LHCN-M2 (cell line): ENCODE measurements around the gene CLEC7A. TPM values are rescaled to one million over a fixed set of nuclear protein-coding genes. Genes with fewer than 3 reads are reported as not detected.
A peak's percentile ranks its signal among the peaks of the same experiment; 100 is the strongest.

Experiments
- DNase-seq: peaks from one replicate; pipeline ENCODE4 v3.0.0-alpha.2; 2012; ENCODE audit warnings: low read depth
- polyA plus RNA-seq: library from polyadenylated mRNA; unstranded; fragments of >200 nt; gene quantifications from one replicate; pipeline ENCODE4 v1.2.1, GENCODE V29; 2012; ENCODE audit warnings: missing spikeins
- total RNA-seq: library from RNA; depleted of rRNA; stranded (reverse); fragments of >200 nt; gene quantifications from 2 replicates; pipeline ENCODE4 v1.2.3, GENCODE V29; 2014; rRNA removed

Gene CLEC7A
- not detected in 2 replicates for total RNA-seq
- polyA plus RNA-seq: not detected

DNA sequence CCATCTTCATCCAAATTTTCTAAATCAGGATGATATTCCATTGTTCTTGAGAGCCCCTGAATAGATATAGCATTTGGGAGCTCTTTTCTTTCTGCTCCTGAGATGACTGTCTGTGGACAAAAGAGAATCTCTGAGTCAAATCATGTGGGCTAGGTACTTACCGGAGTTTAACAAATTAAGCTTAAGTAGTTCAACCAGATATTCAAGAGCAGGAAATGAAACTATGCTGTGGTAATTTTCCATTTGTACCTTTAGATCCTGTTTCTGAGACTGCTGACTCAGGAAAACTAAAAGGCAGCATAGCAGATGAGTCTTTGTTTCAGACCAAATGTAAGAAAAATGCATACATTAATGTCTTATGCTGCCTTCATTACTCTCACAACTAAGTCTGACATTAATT, at the start of gene CLEC7A:
Gene CLEC7A, minus strand, starts transcription at position 158 of the 400 bp plus-strand sequence. Its CDS starts 117 bp downstream, at position 41.
- DNase-seq: no peak

DNA sequence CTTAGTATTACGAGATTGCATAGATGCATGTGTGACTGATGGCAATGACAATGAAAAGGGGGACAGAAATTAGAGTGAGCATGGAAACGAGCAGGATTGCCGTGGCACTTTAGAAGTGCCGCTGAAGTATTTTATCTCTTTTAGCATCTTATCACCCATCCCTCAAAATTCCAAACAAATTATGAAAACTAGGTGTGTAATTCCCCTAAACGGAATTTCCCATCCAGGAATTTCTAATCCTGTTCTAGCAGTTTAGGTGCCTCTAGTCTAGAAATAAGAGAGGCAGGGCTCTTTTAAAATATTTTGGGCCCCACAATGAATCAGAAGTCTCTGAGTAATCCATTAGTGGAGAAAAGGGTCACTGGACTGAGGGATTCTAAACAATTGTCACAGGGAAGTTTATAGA, 49.8 kb upstream of the CLEC7A start:
- no peak for DNase-seq

DNA sequence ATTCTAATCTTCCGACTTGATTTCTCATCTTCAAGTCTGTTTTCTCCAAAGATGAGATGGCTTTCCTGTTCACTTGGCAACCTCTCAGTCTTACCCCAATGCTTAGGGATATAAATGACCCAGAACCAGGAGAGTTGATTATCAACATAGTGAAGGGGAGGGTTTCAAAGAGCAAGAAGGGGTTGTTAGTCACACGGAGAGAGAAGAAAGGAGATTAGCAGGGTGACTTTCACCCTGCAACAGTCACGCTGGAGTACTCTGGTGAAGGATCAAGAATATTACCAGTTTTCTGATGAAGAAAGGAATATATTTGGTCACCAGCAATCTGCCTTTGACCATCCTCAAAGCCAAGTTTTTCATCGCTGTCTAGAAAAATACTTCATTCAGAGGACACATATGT, 48.8 kb upstream of the CLEC7A start, which contains the start of gene TMEM52B:
Gene TMEM52B, plus strand, starts transcription at position 212 of the 400 bp plus-strand sequence. CDS start 543 bp downstream, outside the sequence.
- no peak for DNase-seq

DNA sequence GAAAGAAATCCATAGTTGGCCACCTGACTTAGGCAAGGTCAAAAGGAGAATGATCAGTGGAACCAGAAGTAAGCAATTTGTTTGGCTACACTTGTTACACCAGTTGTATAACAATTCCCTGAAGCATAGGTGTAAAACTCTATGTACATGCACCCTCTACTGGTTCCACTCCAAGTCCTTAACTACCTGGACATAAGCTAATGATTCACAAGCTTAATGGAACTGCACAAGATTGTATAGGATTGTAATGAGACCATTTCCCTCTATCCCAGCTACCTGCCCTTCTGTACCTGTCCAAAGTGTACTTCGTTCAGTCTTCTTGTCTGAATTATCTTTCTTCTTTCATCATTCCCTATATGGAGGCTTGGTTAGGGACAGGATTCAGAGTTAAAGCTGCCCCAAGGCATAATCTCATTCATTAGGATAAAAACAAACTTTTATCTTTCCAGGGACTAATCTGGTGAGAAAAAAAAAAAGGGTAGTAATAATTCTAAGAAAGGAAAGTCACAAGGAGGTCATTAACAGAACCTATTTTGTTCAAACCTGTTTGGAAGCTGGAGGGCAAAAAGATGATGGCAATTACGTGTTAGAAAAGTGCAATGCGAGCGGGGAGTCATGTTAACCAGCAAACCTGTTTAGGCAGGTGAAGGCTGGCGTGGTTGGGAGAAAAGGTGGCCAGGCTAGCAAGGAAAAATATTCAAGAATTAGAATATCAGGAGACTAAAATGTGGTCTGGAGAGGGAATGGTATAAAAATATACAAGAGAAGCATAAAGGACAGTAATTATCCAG, 46.0 kb upstream of the CLEC7A start:
- no peak for DNase-seq

DNA sequence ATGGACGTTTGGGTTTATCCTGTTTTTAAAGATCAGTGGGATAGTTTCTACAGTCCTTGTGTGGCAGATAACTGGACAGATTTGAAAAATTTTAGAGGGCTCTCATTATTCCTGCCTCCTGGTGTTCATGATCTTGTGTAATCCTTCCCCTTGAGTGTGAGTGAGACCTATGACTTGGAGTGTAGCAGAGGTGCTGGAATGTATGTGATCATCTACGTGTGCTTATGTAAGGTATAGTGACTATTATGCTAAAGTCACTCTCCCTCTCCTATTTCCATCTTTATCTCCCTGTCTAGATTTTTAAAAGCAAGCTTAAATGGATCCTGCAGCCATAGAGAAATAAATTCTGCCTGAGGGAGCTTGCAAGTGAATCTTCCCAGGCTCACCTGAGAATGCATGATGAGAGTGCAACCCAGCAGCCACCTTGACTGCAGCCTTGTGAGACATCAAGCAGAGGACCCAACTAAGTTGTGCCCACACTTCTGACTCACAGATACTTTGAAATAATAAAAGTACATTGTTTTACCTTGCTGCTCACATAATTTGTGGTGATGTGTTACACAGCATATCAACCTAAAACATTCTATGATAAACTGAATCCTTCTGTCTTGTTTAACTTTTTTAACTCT, 45.1 kb upstream of the CLEC7A start:
- DNase-seq: no peak

DNA sequence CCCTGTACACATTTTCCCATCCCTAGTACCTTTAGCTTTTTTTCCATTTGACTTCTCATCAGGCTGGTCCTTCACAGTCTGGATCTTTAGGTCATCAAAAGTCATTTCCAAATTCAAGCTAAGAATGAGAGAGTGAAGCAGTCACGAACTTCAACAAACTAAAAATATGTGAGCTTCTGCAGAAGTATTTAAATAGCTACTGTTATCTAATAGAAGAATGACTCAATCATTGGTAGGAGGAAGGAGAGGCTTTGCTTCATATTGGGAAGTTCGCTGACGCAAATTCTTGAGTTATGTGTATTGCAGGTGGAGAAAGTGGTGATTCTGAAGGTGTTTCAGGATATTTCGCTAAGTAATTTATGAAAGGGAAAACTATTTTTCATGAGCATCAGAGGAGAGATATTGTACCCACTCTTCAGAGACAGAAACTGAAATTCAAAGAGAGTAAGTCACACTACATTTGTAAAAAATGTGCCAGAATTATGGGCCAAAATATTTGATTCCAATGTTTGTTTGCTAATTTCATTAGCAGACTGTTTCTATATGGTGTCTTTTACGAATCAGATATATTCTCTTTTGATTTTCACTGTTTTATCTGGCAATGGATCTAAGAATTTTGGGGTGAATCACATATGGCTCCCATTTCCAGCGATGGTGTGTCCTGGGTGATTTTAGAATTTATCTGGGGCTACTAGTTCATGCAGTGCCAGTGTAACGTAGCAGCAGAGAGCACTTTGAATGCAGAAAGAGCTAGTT, 42.2 kb upstream of the CLEC7A start, which contains the start of gene OLR1:
Gene OLR1, minus strand, starts transcription at position 160 of the 756 bp plus-strand sequence. Its CDS starts 55 bp downstream, at position 105.
- no peak for DNase-seq

DNA sequence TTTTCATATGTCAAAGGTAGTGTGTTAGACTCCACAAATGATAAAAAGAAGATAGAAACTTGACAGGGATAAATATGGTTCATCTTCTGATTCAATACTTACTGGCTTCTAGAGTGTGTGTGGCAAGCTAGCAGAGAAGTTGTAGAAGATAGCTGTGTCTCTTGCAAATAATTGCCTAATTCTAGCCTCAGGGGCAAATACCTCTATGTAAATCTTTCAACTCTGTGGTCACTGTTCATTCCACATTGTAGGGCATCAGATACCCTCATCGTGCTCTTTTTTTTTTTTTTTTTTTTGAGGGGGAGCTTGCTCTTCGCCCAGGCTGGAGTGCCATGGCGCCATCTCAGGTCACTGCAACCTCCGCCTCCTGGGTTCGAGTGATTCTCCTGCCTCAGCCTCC, 40.2 kb upstream of the CLEC7A start:
- no peak for DNase-seq

DNA sequence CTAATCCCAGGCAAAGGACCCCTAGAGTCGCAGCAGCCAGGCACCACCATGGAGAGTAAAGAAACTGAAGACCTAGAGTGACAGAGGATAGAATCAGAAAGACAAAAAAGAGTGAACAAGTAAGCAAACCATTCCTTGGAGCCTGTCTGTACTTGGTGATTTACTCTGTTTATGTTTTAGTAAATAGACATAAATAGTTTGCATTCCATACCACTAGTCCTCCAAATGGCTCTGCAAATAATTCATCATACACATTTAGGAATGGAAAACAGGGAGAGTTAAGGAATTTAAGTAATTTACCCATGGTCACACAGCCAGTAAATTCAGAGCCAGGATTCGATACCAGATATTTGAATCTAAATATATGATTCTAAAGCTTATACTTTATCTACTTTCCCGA, 39.1 kb upstream of the CLEC7A start:
- DNase-seq: no peak

DNA sequence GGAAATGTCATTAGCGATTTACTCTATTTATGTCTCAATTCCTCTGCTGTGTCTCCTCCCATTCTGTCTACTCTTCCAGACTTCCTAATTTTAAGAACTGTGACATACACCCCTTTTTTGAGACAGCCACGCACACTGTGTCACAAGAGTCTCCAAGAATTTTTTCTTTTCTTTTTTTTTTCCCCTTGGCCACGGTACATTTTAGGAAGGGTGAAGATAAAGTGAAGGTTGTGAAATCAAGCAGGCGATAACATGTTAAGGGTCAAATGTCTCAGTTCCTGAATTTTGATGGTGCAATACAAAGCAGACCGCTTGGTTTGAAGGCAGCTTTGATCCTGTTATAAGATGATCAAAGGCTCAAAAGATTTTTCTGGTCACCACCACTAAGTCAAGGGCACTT, 37.6 kb upstream of the CLEC7A start:
- no peak for DNase-seq

DNA sequence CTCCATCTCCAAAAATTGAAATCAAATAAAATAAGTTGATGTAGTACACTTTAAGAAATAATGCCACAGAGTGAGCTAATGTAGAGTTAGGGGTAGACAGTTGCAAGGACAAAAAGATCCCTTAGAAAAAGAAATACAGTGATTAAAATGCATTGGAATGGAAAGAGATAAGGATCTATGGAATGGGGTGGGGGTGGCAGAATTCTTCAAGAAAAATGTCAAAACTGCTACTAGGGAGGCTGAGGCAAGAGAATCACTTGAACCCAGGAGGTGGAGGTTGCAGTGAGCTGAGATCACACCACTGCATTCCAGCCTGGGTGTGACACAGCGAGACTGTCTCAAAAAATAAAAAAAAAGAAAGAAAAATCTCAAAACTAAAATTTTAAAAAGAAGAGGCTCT, 35.4 kb upstream of the CLEC7A start:
- no peak for DNase-seq

DNA sequence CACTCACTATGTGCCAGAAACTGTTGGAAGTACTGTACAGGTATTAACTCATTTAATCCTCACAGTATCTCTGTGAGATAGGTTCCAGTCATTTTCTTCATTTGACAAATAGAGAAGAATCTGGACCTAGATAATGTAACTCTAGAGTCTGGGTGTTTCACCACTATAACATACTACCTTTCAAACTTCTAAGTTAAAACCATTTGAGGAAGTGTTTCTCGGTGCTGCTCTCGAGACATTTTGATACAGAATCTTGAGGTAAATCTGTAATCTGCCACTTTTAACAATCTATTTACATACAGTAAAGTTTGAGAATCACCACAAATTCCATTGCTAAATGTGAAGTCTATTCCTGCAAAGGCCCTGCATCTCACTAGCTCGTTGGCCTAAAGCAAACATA, 33.1 kb upstream of the CLEC7A start:
- no peak for DNase-seq

DNA sequence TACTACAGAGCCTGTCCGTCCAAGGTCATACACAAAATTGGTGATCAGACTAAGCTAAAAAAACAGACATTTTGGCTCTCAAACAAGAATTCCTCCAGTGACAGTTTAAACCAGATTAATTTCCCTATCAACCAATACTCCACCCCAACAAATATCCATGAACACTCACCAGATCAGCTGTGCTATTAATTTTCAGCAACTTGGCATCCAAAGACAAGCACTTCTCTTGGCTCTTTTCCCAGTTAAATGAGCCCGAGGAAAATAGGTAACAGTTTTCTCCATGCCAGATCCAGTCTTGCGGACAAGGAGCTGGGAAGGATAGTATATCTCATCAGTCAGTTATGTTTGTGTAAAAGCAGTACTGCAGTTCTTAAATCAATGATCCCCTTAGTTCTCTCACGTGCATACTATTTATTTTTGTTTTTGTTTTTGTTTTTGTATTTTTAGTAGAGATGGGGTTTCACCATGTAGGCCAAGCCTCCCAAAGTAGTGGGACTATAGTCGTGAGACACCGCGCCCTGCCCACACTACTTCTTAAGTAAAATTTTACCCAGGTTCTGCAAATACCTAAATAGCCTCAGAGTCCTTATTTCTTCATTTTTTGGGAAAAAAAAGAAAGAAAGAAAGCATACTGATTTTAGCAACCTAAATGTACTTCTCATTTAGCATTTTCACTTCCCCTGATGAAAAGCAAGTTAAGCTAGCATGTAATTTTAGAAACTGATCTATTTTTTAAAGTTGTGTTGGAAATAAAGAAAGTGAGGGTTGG, 30.8 kb upstream of the CLEC7A start:
- no peak for DNase-seq

DNA sequence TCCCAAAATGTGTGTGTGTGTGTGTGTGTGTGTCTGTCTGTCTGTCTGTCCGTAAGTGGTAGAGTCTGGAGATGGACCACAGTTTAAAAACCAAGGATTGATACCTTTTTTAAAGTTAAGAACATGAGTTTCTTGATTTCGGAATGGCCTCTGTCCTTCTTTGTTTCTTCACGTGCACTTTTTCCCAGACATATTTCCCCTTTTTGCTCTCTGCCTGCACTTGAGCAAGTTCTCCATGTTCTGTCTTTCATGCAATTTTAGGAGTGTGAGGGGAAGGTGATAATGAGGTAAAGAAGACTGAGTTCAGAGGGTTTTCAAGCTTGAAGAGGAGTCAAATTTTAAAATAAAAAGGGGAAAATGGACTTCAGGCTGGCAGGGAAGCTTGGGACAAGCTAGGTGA, 29.3 kb upstream of the CLEC7A start:
- no peak for DNase-seq

DNA sequence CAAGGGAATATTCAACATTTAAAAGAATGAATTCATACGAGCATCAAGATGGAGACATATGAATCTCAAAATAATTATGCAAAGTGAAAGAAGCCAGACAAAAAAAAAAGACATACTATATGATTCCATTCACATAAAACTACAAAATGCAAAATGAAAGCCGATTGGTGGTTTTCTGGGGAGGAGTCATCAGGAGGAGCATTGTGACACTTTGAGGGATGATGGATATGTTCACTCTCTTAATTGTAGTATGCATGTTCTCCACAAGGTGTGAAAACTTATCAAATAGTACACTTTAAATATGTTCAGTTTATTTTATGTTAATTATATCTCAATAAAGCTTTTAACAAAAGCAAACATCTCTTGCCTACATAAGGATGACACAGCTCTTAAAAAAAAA, 28.4 kb upstream of the CLEC7A start:
- no peak for DNase-seq

DNA sequence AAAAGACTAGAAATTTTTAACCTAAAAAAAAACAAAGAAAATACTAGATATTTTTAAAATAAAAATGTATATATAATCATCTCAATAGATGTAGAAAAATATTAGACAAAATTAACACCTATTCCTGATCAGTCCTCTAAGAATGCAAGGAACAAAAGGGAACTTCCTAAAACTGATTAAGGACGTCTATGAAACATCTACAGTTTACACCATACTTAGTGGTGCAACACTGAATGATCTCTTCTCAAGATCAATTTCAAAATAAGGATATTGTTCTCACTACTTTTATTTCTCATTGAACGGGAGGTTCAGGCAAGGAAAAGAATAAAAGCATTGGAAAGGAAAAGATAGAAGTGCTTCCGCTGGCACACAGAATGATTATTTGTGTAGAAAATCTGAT, 26.0 kb upstream of the CLEC7A start:
- no peak for DNase-seq

DNA sequence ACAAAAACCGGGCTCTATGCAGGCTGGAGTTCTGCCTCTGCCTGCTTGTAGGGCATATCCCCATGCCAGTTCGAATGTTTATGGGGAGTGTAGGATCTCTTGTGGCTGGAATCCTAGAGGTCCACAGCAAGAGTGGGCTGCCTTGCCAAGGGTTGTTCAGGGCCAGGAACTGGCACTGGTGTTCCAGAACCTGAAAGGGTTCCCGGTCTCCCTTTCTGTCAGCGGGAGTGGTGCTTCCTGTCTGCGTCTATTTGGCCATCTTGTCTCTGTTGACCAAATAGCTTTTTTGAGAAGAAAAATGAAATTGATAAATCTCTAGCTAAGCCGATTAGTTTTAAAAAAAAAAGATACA, 24.1 kb upstream of the CLEC7A start:
- DNase-seq: no peak

DNA sequence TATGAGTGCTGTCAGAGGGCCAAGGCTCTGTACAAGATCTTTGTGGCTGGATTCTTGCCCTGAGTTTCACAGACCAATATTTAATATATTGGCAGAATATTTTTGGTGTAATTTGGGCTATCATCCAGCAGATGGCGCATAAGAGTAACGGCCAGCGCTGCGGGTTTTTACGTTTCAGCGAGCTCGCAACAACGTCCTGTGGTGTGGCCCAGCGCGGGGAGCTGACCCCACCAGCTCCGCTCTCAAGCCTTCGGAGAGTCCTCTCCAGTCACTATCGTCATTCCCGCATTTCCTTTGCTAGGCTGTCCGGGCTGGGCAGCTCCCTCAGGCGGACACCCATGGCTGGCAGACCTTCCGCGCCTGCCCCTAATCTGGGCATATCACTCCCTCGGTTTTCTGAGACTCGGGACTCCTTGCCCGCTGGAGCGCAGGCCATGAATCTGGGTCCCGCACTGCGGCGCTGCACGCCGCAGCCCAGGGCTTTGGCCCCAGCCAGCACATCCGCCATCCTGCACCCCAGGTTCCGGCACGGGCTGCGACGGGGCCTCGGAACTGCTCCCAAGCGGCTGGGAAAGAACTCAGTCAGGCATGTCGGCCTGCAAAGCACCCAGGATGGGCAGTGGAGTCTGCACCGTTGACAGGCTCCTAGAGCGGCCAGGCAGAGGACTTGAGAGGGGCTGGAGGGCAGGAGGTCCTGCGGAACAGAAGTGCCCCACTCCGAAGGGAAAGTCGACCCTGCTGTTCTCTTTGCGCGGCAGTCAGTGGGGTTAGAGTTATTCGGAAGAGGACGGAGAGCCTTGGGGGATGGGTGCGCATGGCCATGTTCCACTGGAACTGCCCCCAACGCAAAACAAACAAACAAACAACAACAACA, 23.5 kb upstream of the CLEC7A start:
- DNase-seq: peak; percentile 56

DNA sequence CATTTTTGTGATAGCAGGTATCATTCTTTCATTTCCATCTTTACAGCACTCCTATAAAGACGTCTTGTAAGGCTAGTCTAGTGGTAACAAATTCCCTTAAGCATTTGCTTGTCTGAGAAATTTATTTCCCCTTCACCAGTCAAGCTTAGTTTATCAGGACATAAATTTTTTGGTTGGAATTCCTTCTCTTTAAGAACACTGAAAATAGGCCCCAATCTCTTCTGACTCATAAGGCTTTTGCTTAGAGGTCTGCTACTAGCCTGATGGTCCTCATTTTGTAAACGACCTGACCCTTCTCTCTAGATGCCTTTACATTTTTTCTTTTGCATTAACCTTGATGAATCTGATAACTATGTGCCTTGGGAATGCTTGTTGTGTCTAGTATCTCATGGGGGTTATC, 21.6 kb upstream of the CLEC7A start:
- DNase-seq: no peak

DNA sequence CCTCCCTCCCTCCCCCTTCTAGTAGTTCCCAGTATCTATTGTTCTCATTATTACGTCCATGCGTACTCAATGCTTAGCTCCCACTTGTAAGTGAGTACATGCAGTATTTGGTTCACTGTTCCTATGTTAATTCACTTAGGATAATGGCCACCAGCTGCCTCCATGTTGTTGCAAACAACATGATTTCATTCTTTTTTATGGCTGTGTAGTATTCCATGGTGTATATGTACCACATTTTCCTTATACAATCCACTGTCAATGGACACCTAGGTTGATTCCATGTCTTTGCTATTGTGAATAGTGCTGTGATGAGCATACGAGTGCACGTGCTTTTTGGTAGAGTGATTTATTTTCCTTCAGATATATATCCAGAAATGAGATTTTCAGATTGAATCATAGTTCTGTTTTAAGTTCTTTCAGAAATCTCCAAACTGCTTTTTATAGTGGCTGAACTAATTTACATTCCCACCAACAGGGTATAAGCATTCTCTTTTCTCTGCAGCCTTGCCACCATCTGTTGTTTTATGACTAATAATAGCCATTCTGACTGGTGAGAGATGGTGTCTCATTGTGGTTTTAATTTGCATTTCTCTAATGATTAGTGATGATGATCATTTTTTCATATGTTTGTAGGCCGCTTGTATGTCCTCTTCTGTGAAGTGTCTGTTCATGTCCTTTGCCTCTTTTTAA, 17.9 kb upstream of the CLEC7A start:
- no peak for DNase-seq
